Cerebellar nuclear complex (tissue), 1 donor: Measurements from ENCODE around the gene CORO7.

ENCODE experiments used
- DNase-seq, 2 experiments: peaks; one replicate each; lab custom pipeline; 2025; lab: John Stamatoyannopoulos, UW

Gene CORO7

DNA sequence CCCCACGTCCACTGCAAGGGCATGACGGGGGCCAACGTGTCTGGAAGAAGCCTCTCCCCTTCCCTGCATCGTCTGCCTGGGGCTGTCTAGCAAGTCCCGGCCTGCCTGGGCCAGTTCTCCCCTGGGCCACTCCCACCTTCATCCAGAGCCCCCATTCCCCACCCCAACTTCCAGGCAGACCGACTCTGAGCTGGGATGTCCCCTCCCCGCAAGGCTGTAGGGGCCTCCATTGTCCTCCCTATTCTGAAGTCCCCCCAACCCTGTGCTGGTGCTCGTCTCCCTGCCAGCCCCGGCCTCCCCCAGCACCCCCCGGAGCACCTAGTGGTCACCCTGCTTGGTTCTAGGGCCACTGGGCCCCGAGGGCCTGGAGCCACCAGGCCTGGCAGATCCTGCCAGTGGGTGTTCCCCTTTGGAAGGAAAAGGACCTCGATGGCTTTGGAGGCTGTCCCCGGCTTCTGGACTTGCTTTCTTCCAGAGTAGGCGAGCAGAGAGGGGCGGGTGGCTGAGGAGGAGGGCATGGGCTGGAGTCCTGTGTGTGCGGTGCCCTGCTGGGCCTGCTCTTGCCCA lies 95.7 kb downstream of the CORO7 start:
- DNase-seq: no peak

DNA sequence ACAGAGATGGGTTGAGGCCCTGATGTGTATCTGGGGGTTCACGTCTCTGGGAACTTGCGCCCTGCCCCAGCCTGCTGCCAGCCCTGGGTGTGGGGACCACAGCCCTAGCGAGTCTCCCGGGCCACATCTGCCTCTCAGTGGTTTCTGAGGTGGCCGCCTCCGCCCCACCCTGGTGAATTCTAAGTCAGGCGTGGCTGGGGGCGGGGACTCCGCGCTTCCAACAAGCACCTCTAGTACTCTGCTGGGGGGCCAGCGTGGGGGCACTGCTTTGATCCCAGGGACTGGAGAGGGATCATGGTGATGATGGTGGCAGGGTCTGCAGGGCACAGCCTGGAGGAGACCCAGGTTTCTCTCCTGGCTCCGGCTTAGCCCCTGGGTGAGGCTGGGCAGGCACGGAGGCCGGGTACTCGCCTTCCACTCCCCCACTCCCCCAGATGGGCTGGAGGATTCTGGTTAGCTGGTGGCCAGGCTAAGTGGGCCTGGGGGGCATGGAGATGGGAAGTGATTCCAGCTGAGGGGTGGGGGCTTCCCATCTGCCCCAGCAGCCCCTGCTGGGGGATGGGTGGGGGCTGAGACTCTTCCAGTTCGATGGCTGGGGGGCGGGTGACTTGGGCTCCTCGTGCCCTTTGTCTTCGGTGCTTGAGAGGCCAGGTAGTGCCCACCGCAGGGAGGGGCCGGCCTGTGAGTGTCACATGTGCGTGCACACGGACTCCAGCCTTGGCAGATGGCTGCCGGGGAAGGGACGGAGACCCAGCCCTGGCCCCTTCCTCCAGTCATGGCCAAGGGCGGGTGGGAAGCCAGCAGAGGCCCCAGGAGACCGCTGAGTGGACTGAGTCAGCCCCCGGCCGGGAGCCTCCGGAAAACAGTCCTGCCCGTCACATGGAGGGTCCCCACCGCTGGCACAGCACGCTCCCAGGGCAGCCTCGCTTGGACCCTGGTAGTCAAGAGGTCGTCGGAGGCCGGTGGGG lies 96.7 kb downstream of the CORO7 start:
- DNase-seq: no peak

DNA sequence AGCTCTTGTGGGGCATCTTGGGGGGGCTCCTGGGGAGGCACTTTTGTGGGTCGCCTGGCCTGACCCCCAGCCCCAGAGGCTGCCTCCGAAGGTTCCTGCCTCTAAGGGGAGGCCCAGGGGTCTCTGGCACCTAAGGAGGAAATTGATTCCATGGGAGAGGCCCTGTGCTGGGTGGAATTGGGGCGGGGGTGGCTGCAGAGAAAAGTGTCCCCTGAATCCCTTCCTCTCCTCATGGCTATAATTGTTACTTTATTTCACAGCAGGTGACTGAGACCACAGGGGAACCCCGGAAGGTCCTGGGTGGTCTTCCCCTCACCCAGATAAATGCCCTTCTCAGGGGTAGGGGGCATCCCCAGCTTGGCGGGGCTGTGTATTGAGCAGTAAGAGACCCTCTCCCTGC lies 97.4 kb downstream of the CORO7 start:
- DNase-seq: no peak

DNA sequence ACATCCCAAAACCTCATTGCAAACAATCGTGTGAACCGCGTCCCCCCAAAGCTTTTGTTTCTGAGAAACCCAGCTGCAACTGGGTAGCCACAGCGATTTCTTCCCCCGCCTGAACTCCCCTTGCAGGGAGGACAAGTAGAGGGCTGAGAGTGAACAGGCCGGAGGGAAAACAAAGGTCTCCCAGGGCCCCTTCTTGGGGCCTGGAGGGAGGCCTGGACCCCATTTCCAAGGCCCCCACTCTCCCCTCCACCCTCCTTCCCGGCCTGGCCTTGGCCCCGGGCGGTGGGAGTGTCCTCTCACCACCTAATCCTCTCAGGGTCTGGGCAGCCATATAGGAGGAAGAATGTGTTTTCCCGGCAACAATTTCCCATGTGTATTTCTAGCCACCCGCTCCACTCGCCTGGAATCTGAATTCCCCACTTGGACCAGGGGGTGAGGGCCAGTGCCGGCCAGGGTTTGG lies 97.9 kb downstream of the CORO7 start:
- no peak for DNase-seq

DNA sequence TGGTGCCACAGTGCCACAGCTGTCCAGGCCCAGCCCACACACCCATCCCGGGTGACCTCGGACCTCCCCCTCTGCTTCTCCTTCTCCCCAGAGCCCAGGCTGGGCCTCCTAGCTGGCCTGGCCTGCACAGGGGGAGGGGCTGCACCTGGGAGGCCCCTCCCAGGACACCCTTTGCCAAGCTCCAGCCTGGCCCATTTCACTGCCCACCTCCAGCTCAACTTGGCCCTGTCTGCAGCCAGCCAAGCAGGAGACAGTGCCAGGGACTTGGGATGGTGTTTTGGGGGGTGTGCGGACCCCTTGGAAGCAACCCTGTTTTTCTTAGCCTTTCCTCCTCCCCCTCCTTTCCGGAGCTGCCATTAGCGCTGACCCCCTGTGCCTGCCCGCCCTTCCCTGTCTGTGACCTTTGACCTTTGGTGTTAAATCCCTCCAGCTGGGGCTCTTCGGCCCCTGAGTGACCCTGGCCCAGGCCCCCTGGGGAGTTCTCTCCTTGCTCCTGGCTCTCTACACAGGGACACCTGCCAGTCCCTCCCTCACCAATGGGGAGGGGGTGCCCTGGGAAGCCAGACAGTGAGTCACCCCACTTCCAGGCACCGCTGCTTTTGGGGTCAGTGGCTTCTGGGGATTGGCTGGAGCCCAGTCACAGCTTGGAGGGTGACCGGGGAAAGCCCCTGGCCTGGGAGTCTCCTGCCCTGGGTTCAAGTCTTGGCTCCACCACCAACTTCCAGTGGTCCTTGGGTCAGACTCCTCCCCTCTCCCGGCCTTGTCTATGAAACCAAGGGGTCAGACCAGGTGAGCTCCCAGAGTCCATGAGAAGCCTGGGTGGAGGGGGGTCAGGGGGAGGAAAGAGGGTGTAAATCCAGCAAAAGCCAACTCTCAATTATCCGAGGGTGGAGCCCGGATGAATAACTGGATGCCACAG lies 98.6 kb downstream of the CORO7 start:
- no peak for DNase-seq

DNA sequence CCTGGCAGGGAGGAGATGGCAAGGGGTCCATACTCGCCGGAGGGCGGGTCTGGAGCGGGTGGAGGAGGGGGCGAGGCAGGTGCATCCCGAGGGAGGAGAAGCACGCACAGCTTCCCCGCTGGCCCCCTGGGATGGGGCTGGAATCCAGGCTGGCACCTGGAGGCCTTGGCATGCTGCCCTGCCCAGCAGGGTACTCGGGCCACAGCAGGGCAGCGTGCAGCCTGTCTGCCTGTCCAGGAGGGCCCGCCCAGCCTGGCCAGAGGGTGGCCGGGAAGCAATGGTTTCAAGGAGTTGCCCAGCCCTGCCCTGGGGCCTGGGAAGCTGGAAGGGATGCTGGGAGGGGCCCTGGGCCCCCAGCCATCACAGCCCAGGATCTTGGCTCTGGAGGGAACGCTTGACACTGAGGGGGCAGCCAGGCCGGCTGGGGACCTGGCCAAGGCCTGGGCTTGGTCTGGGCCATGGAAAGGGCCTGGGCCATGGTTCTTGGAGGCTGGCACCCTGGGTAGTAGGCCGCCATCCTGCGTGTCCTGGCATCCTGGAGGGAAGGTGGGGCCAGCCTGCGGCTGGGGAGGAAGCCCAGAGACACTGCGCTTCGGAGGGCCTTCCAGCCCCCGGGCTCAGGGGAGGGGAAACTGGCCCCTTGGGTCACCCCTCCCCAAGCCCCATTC lies 99.4 kb downstream of the CORO7 start:
- DNase-seq: no peak

DNA sequence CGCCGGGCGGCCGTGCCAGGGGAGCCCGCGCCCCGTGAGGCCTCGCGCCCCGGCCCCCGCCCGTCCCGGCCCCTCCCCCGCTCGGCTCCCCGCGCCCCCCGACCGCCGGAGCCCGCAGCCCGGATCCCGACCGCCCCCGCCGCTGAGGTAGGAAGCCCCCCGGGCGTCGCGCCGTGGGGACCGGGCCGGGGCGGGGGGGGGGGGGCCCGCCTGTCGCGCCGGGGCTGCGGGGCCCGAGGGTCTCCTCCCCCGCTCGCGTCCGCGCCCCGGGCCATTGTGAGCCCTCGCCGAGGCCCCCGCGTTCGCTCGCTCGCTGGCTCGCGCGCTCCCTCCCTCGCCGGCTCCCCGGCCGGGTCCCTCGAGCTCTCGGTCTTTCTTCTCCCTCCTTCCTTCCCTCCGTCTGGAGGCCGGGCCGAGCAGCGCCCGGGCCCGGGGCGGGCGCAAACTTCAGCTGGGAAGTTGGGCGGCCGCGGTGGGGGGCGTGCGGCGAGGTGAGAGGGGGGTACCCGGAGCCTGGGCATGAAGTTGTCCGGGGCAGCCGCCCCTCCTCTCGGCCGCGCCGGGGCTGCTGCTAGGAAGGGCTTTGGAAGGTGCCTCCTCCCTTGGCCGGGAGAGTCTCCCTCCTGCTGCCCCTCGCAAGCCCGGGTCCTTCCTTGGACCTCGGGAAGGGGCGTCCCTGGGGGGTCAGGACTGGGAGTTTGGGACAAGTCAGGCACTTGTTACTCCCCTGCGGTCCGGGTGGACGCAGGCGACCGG lies 100.1 kb downstream of the CORO7 start:
- no peak for DNase-seq

DNA sequence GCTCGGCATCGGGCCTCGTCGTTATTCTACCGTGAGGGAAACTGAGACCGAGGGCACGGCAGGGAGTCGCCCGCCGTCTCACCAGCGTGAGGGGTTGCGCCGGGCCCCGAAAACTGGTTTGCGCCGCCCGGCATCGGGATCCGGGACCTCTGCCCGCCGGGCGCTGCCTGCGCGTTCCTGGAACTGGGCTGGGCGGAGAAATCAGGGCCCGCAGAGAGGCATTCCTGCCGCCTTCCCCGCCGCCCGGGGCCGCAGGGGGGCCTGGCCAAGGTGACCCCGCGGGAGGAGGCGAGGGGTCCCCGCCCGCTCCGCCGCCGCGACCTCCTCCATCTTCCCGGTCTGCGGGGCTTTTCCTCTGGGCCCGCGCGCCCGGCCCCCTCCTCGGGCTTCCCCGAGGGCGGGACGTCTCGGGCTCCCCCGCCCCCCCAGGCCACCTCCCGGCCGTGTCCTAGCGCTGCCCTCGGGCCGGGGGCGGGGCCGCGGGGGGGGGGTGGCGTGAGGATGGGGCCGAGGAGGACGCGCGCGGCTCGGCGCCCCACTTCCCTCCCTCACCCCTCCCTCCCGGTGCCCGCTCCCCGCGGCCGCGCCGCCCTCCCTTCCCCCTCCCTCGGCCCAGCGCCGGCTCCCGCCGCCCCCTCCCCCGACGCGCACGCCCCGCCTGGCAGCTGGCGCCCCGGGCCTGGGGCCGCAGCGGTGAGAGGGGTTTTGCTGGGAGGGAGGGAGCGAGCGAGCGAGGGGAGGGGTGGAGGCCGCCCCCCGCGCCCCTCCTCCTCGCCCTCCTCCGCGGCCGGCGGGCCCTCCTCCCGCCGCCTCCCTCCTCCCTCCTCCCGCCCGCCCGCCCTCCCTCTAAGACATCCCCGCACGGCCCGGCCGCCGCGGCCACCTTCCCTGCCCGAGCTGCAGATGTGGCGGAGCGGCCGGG lies 100.9 kb downstream of the CORO7 start, which contains the start of gene GLIS2:
GLIS2 (plus strand) TSS at position 882 of the 922 bp plus-strand sequence. CDS start 16,214 bp downstream, outside the sequence.
- no peak for DNase-seq

DNA sequence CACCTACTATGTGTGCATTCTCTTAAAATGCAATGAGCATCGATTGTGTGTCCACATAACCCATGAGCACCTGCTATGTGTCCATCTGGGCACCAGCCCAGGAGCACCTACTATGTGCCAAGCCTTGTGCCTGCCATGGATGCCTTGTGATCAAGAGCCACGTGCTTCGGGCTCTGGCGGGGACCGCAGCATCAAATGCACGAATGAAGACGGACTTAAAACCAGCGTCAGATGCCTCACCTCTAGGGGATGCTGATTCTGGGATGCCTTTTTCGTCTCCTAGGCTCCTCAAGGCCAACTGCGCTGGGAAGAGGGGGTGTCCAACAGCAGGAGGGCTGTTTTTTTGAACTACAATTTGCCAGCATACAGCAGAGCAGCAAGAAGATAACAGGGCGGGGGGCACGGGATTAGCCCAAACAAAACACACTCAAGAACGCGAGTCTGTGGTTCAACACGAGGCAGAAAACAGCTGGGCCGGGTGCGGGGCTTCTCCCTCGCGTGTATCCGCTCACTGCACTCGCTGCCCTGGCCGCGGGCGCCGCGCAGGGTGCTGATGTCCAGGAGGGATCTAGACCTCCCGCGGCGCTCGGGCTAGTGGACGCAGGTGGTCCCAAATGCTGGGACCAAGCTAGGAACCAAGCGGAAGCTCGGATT lies 101.7 kb downstream of the CORO7 start:
- no peak for DNase-seq

DNA sequence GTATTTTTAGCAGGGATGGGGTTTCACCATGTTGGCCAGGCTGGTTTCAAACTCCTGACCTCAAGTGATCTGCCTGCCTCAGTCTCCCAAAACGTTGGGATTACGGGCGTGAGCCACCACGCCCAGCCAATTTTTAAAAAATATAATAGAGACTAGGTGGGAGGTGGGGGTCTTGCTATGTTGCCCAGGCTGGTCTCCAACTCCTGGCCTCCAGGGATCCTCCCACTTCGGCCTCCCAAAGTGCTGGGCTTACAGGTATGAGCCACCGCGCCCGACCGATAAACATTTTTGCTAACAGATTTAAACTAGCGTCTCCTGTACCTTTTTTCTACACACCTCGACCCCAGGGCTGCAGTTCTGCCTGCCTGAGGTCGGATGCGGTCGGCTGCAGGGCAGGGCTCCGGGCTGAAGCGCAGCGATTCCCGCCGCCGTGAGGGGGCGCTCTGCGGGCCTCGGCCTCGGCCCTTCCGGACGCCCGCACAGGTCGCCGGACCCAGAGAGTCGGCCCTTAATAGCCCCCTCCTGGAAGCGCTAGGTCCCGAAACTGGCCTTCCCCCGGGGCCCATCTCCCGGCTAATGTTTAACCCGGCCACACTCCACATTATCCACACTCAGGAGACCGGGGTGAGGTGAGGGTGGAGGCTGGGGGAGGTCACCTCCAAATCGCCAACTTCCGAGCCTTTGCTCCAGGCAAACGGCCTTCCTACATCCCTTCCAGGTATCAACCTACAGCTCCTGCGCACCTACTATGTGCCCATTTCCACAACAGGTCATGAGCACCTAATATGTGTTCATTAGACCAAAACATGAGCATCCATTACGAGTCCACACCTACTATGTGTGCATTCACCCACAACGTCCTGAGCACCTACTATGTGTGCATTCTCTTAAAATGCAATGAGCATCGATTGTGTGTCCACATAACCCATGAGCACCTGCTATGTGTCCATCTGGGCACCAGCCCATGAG lies 102.5 kb downstream of the CORO7 start:
- DNase-seq: no peak

DNA sequence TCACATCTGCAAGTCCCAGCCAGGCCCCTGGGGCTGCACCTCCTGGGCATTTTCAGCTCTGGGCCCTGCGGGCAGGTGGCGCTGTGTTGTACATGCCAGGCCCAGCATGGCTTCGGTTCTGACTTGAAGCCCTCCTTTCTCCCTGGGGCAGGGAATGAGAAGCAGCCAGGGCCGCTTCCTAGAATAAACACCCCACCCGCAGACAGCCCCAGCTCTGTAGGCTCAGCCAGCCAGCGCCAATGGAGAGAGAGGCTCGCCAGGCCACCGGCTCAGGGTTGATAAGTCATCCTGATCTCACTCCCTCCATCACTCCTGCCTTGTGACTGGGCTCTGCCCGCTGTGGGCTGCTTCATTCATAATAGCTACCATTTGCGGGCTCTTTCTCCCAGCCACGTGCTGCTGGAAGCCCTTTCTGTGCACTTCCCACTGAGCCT lies 106.5 kb downstream of the CORO7 start:
- DNase-seq: no peak

DNA sequence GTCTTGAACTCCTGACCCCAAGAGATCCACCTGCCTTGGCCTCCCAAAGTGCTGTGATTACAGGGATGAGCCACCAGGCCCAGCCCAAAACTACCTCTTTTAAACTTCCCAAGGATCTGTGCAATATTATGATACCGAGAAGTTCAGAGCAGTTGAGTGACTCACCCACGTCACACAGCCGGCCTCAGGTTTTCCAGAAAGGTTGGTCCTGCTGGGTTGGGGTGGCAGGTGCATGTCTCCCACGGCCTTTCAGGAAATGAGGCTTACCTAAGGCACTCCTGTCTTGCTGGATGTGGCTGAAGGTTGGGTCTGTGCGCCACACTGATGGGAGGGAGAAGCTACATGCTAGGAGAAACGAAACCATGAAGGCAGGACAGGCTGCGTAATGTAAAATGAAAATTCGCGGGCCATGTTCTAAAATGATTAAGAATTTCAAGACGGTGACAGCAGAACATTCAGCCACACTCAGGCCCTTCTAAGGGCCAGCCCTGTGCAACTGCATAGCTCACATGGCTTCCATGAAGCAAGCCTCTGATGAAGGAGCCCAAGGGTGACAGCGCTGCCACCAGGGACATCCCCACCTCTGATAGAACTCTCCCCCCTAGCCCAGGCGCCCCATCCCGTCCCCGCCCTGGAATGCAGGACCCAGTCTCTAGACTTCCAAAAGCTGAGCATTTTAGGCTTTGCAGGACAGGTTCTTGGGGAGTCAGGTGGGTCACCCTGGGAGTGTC lies 107.1 kb downstream of the CORO7 start:
- no peak for DNase-seq

DNA sequence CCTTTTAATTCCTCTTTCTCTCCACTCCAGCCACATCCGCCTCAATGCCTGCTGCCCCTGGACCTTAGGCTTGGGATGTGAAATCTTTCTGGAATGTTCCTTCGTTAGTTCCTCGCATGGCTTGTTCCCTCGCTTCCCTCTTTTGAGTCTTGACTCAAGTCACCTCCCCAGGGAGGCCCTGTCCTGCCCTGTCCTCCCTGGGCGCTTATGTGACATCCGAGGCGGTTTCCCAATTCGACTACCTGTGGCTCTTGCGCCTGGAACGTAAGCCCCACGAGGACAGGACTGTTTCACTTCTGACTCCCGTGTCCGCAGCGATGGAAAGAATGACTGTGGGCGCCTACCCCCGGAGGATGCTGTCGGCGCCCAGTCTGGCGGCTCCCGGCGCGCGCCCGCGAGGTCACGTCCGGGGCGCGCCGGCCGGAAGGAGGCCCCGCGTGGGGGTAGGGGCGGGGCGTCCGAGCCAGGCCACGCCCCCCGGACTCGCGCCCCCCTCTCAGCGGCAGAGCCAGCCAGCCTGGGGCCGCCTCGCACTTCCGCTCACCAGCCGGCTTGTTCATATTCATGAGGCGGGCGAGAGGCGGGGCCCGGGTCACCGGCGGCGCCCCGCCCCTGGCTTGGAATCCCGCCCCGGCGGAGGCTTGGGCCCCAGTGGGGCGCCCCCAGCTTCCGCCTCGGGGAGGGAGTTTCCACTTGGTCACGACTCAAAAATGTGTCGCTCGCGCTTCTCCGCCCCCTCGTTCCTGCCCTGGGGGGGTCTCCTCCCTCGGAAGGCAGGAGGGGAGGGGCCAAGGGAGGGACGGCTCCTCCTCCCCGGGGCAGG lies 109.0 kb downstream of the CORO7 start:
- no peak for DNase-seq

DNA sequence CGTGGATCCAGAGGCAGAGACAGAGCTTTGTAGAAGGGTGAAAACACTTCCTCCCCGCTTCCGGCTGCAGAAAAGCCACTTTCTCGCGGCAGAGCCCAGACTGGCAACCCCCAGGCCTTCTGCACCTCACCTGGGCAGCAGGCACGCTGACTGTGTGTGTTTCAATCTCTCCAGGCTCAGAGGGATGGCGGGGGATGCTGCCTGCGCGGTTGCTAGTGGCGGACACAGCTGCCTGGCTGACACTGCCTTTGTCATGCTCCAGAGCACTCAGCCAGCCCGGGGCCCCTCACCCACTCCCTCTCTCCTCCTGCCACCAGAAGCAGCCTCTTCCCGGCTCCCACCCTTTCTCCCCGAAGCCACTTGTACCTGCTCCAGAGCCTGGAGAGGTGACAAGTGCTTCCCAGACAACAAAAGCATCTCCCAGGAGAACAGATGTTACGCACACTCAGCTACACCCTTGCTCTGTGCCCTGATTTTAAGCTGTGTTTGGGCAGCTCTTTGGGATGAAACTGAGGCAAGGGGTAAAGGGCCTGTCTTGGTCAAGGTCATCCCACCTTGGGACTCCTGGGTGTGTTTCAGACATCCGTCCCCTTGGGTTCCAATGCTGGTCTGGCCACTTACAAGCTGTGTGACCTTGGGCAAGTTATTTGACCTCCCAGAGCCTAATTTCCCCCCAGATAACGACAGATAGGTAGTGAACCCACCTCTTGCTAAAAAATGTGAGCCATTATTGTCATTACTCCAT lies 109.8 kb downstream of the CORO7 start:
- no peak for DNase-seq
